BJ (cell line): ENCODE data around the gene TXNDC16. TPM values are rescaled to one million over a fixed set of nuclear protein-coding genes. Genes with fewer than 3 reads are reported as not detected.

ENCODE experiments used
- CTCF ChIA-PET: fragments of 350-600 bp; formaldehyde crosslinking; extraction: SDS; loops from one replicate; lab custom pipeline; 2021; ENCODE audit warnings: antibody characterized with exemption, inconsistent platforms; lab: Yijun Ruan, JAX
- POLR2A ChIA-PET: fragments of 300-600 bp; sonication (Branson Sonifier 250); formaldehyde crosslinking; extraction: SDS; loops from one replicate; lab custom pipeline; 2021; ENCODE audit warnings: antibody characterized with exemption; lab: Charles Lee
- DNase-seq: peaks from one replicate; pipeline ENCODE4 v3.0.0-alpha.2; 2011; ENCODE audit warnings: low read depth
- H3K27me3 ChIP-seq: 2 replicates; pipeline ENCODE4 v1.6.0; 2011; ENCODE audit warnings: low read length; ENCODE audit not compliant: control insufficient read depth, insufficient read depth
- H3K36me3 ChIP-seq: 2 replicates; pipeline ENCODE4 v1.5.1; 2011; ENCODE audit warnings: low read length; ENCODE audit not compliant: control insufficient read depth, insufficient read depth
- H3K4me3 ChIP-seq: 2 replicates; pipeline ENCODE4 v1.5.1; 2011; ENCODE audit warnings: low read depth, mild to moderate bottlenecking, control low read depth, low read length
- CTCF ChIP-seq: IDR thresholded peaks from 2 replicates; pipeline ENCODE4 v1.5.1; 2011; ENCODE audit warnings: low read depth, mild to moderate bottlenecking, control low read depth, inconsistent platforms, low read length, moderate library complexity; ENCODE audit not compliant: insufficient read depth
- polyA plus RNA-seq: library from polyadenylated mRNA; depleted of rRNA; stranded (reverse); fragments of >200 nt; gene quantifications from 2 replicates; pipeline ENCODE4 v1.2.3, GENCODE V29; 2011

Gene TXNDC16
- polyA plus RNA-seq, 1 experiment, result 1.1 TPM

GRCh38 chr14:52467515-52468266, 84.6 kb downstream of the TXNDC16 start:
- no peak for DNase-seq
- Histone ChIP-seq H3K36me3 (no peaks in the 10 kb centered on the region), H3K4me3 (no peak overlapping the region), H3K27me3 (no peaks in the 10 kb centered on the region)
- ChIA-PET POLR2A (no interaction called here), CTCF (interaction anchor here (0.6 to 0.9 kb wide), 2 partner anchors 9 to 360 kb away, joined by 3 to 4 read pairs; no protein-coding TSS in a partner anchor)
- TF ChIP-seq CTCF, result no peak

- ChIA-PET CTCF (interaction anchor here (0.6 kb wide), 1 partner anchor 85 kb away, joined by 3 read pairs; no protein-coding TSS in a partner anchor), POLR2A (no interaction called here)
- DNase-seq, result no peak
- H3K4me3 ChIP-seq, result no peak overlapping the region
- TF ChIP-seq CTCF, result no peak
- no peaks in the 10 kb centered on the region for H3K27me3 ChIP-seq
- no peaks in the 10 kb centered on the region; the same call in 1 of the 2 replicates for H3K36me3 ChIP-seq
Measured at GRCh38 chr14:52464175-52464574, 88.1 kb downstream of the TXNDC16 start.

GRCh38 chr14:52463375-52463774, 88.9 kb downstream of the TXNDC16 start:
- POLR2A ChIA-PET, result no interaction called here
- DNase-seq, result no peak
- CTCF ChIA-PET, result interaction anchor here (0.6 to 1.5 kb wide), 2 partner anchors 168 to 862 kb away, joined by 4 read pairs; no protein-coding TSS in a partner anchor
- Histone ChIP-seq H3K4me3 (no peak overlapping the region), H3K27me3 (no peaks in the 10 kb centered on the region), H3K36me3 (no peaks in the 10 kb centered on the region; the same call in 1 of the 2 replicates)
- TF ChIP-seq CTCF, result no peak

- H3K36me3 ChIP-seq, result no peaks in the 10 kb centered on the region; the same call in 1 of the 2 replicates
- POLR2A ChIA-PET, result no interaction called here
- no peak for DNase-seq
- CTCF ChIA-PET, result interaction anchor here (1.9 to 2.7 kb wide), 2 partner anchors 11 to 162 kb away, joined by 4 to 8 read pairs; no protein-coding TSS in a partner anchor
- no peak overlapping the region for H3K4me3 ChIP-seq
- no peaks in the 10 kb centered on the region for H3K27me3 ChIP-seq
- no peak for TF ChIP-seq CTCF
Measured at GRCh38 chr14:52461721-52462120, 90.6 kb downstream of the TXNDC16 start.

GRCh38 chr14:52458721-52459085, 93.6 kb downstream of the TXNDC16 start:
- TF ChIP-seq CTCF, result no peak
- no peaks in the 10 kb centered on the region; the same call in 1 of the 2 replicates for H3K36me3 ChIP-seq
- CTCF ChIA-PET, result interaction anchor here (1.0 to 3.5 kb wide), 5 partner anchors 10 to 159 kb away, joined by 3 to 15 read pairs (median 4); no protein-coding TSS in a partner anchor
- no peak overlapping the region for H3K4me3 ChIP-seq
- no peaks in the 10 kb centered on the region for H3K27me3 ChIP-seq
- POLR2A ChIA-PET, result interaction anchor here (0.6 kb wide), 1 partner anchor 373 kb away, joined by 5 read pairs; no protein-coding TSS in a partner anchor
- DNase-seq, result no peak
